AG09309 (cell line): ENCODE results near the gene SLC25A21.

Experiments used
- DNase-seq: peaks from one replicate; pipeline ENCODE4 v3.0.0-alpha.2; 2010; ENCODE audit warnings: low read depth
- H3K4me3 ChIP-seq: 2 replicates; pipeline ENCODE4 v1.5.1; 2011; ENCODE audit warnings: mild to moderate bottlenecking, low read depth, low read length, moderate library complexity; ENCODE audit not compliant: control insufficient read depth
- CTCF ChIP-seq: IDR thresholded peaks from 2 replicates; pipeline ENCODE4 v1.5.1; 2011; ENCODE audit warnings: mild to moderate bottlenecking, low read depth, low read length, inconsistent platforms; ENCODE audit not compliant: insufficient read depth, control insufficient read depth; ENCODE audit errors: missing control alignments

Gene SLC25A21

GRCh38 chr14:36884049-36884448, 288.4 kb downstream of the SLC25A21 start:
- no peak for TF ChIP-seq CTCF
- H3K4me3 ChIP-seq, result no peak overlapping the region
- DNase-seq, result no peak

DNA sequence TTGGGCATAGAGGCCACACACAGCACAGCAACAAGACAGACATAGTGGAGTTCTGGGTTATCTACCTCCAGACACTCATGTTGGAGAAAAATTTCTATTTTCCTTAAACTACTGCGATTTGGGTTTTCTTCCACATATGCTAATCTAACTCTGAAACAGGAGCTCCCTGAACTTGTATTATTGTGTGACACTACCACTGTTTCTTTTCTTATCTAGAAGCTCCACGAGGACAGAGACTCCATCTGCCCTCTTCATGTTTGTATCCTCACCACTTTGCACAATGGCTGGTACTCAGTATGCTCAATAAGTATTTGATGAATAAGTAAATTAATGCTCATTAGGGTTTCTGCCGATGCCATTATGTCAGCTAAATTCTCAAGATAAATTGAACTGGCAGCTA, 292.1 kb downstream of the SLC25A21 start:
- TF ChIP-seq CTCF, result no peak
- no peak overlapping the region for H3K4me3 ChIP-seq
- no peak for DNase-seq

GRCh38 chr14:36879558-36879957, 292.8 kb downstream of the SLC25A21 start:
- no peak overlapping the region for H3K4me3 ChIP-seq
- TF ChIP-seq CTCF, result no peak
- no peak for DNase-seq

DNA sequence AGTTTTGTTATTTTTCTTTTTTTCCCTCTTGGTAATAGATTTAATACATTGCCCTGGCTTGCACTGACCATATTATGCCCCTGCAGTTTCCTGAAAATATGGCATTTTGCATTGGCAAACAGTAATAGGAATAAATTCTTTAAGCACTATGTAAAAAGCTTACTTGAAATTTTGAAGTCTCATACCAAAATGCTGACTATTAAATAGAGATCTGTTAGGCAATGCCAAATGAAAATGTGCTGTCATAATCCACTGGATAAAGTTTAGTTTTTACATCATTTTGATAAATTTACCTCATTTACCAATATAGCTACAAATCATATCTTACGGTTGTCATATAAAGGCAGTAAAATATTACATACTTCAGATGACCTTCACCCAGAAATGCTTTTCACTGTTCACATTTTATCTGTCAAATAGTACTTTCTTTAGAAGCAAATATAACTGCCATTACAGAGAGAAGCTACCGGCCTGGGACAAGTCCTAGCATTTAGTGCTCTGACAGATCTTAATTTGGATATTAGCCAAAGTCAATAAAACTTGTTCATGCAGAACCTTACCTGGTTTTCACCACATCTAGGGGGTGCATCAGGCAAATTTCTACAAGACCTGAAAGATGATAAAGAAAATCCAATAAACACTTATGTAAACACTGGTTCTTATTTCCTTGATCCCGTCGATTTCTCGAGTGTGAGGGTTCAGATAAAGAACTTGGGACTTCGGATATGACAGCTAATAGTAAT, 297.8 kb downstream of the SLC25A21 start:
- TF ChIP-seq CTCF, result no peak
- no peak overlapping the region for H3K4me3 ChIP-seq
- DNase-seq, result no peak

- no peak for TF ChIP-seq CTCF
- H3K4me3 ChIP-seq, result no peak overlapping the region
- DNase-seq, result no peak
Measured at GRCh38 chr14:36870776-36871175, 301.6 kb downstream of the SLC25A21 start.

DNA sequence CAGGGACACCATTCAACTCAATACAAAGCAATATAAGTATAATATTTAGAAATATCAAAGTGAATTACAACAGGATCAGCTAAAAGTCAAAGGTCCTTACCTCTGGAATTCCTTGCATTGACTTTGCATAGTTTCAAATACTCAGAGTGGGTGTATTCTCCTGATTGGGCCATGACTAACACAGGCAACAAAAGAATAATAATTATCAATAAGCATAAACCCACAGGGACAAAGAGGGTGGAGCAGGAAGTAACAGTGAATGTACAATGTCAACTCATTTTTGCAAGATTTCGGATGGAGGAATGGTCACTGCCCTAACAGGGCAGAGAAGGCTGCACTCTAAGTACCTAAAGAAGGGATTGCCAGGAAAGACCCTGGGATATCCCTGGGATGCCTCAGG, 303.3 kb downstream of the SLC25A21 start:
- no peak for DNase-seq
- no peak overlapping the region for H3K4me3 ChIP-seq
- no peak for TF ChIP-seq CTCF

- no peak for TF ChIP-seq CTCF
- no peak for DNase-seq
Measured at GRCh38 chr14:36866867-36867266, 305.5 kb downstream of the SLC25A21 start.

More at GRCh38 chr14:36866867-36867266, 305.5 kb downstream of the SLC25A21 start:
- no peak overlapping the region for H3K4me3 ChIP-seq
